K562 (cell line): ENCODE measurements around the gene MTCL3.

ENCODE experiments used
- ATAC-seq: fragments of 200-7000 bp; cut with Tn5 transposase; 3 replicates; pipeline ENCODE4 v1.9.1; 2020; ENCODE audit warnings: moderate library complexity
- BruUV-seq: library from RNA; stranded (reverse); fragments of 400-500 nt; replicated peaks from 2 replicates; lab custom pipeline; 2021; lab: Mats Ljungman, UMichigan
- CTCF ChIA-PET: fragments of 300-600 bp; formaldehyde crosslinking; extraction: SDS; loops from one replicate; lab custom pipeline; 2021; ENCODE audit warnings: low intra/inter-chr PET ratio; lab: Yijun Ruan, JAX
- POLR2A ChIA-PET: fragments of 300-600, 350-650 bp; sonication (Branson Sonifier 250); formaldehyde crosslinking; extraction: SDS; loops from one replicate; lab custom pipeline; 2021; ENCODE audit warnings: antibody characterized with exemption, inconsistent platforms; lab: Yijun Ruan, JAX
- DNase-seq, 4 experiments: peaks; one replicate each; pipeline versions ENCODE4 v3.0.0 to v3.0.0-alpha.2; 2011 to 2018; ENCODE audit warnings: low spot score in 3 of 4, mixed read lengths in 3 of 4; ENCODE audit errors: extremely low read depth in 1 of 4
- FAIRE-seq: peaks from 2 replicates; lab custom pipeline; 2011; peaks lifted over from hg19 to GRCh38; lab: Jason Lieb, UNC
- H2AFZ ChIP-seq: 2 replicates; pipeline ENCODE4 v1.6.0; 2011; ENCODE audit warnings: low read depth, low read length, control low read depth, inconsistent platforms
- H3K27ac ChIP-seq: fragments of 200-600 bp; 3 replicates; pipeline ENCODE4 v1.8.0; 2011; ENCODE audit warnings: low read depth, mild to moderate bottlenecking, control low read depth, inconsistent platforms, low read length, moderate library complexity, mixed read lengths; ENCODE audit errors: extremely low read depth
- H3K27me3 ChIP-seq, 2 experiments: fragments of 300-600 bp in 1 of 2; 2 replicates in 1 of 2; 3 replicates in 1 of 2; pipeline versions ENCODE4 v1.6.0 to v1.8.0; 2011; ENCODE audit warnings: inconsistent platforms in 2 of 2, low read length in 2 of 2, mild to moderate bottlenecking in 1 of 2, mixed read lengths in 1 of 2, moderate library complexity in 1 of 2; ENCODE audit not compliant: control insufficient read depth in 2 of 2, insufficient read depth in 2 of 2
- H3K36me3 ChIP-seq: fragments of 300-600 bp; 3 replicates; pipeline ENCODE4 v1.8.0; 2011; ENCODE audit warnings: mild to moderate bottlenecking, low read length, inconsistent platforms; ENCODE audit not compliant: control insufficient read depth, insufficient read depth
- H3K4me1 ChIP-seq, 2 experiments: fragments of 200-600 bp in 1 of 2; replicated peaks in 1 of 2; 2 replicates in 1 of 2; 3 replicates in 1 of 2; pipeline versions ENCODE4 v1.5.1 to v1.8.0; 2011; ENCODE audit warnings: inconsistent platforms in 2 of 2, low read length in 2 of 2, mild to moderate bottlenecking in 1 of 2, mixed read lengths in 1 of 2, moderate library complexity in 1 of 2; ENCODE audit not compliant: control insufficient read depth in 2 of 2, insufficient read depth in 2 of 2
- H3K4me2 ChIP-seq: 2 replicates; pipeline ENCODE4 v1.6.1; 2011; ENCODE audit warnings: low read length, control low read depth, inconsistent platforms, mixed read lengths; ENCODE audit not compliant: insufficient read depth
- H3K4me3 ChIP-seq: fragments of 200-600 bp; sonication (generic), shearing (Covaris generic); 2 replicates; pipeline ENCODE4 v1.5.1; 2016; ENCODE audit warnings: control low read depth, inconsistent platforms
- H3K79me2 ChIP-seq: fragments of 200-600 bp; 3 replicates; pipeline ENCODE4 v1.8.0; 2011; ENCODE audit warnings: low read length, inconsistent platforms; ENCODE audit not compliant: control insufficient read depth, insufficient read depth
- H3K9ac ChIP-seq, 2 experiments: 2 replicates each; pipeline versions ENCODE4 v1.6.0 to v1.6.1; 2011; ENCODE audit warnings: low read depth in 2 of 2, low read length in 2 of 2, control low read depth in 1 of 2, inconsistent platforms in 1 of 2, mild to moderate bottlenecking in 1 of 2, mixed read lengths in 1 of 2; ENCODE audit not compliant: insufficient read depth in 1 of 2
- H3K9me1 ChIP-seq: one replicate; pipeline ENCODE4 v1.6.0; 2011; ENCODE audit warnings: inconsistent platforms, mild to moderate bottlenecking, low read length, moderate library complexity; ENCODE audit not compliant: control insufficient read depth, insufficient read depth
- H3K9me3 ChIP-seq: replicated peaks from 2 replicates; pipeline ENCODE4 v1.5.1; 2011; ENCODE audit warnings: low read depth, low read length, inconsistent platforms; ENCODE audit not compliant: control insufficient read depth, insufficient read depth
- H4K20me1 ChIP-seq: replicated peaks from 2 replicates; pipeline ENCODE4 v1.6.1; 2011; ENCODE audit warnings: low read length, inconsistent platforms, mixed read lengths; ENCODE audit not compliant: control insufficient read depth, insufficient read depth
- ATF1 ChIP-seq, 2 experiments: fragments of 450-650 bp in 1 of 2; IDR thresholded peaks; 2 replicates each; pipeline ENCODE4 v1.6.1; 2016; ENCODE audit warnings: missing compliant biosample characterization in 1 of 2, missing genetic modification characterization in 1 of 2
- BMI1 ChIP-seq: fragments of 150-350 bp; IDR thresholded peaks from 2 replicates; pipeline ENCODE4 v1.6.1; 2014; ENCODE audit warnings: low read length
- GTF2F1 ChIP-seq: IDR thresholded peaks from 2 replicates; pipeline ENCODE4 v1.6.1; 2011; ENCODE audit warnings: low read depth, low read length, improper control_type of control experiment
- SUPT5H ChIP-seq: fragments of 450-650 bp; IDR thresholded peaks from 2 replicates; pipeline ENCODE4 v1.6.1; 2016
- ZBTB1 ChIP-seq: sonication (generic); formaldehyde crosslinking; IDR thresholded peaks from 2 replicates; pipeline ENCODE4 v1.8.1; 2023; ENCODE audit warnings: missing genetic modification reagents, low read depth, mild to moderate bottlenecking, borderline replicate concordance
- ZFP1 ChIP-seq: fragments of 450-650 bp; formaldehyde crosslinking; IDR thresholded peaks from 2 replicates; pipeline ENCODE4 v1.4.0; 2020; ENCODE audit warnings: mild to moderate bottlenecking, mixed read lengths
- WGBS: fragments of 100-300 bp; shearing (Covaris generic); methylation state at CpG from one replicate; pipeline ENCODE4 v1.1.6; 2016; ENCODE audit warnings: low coverage, mixed read lengths; ENCODE audit not compliant: insufficient coverage; ENCODE audit errors: missing lambda C conversion rate; 5-methylcytosine and 5-hydroxymethylcytosine counted together
- in situ Hi-C: fragments of 300-500 bp; cut with MboI; formaldehyde crosslinking; loops from 4 replicates; pipeline ENCODE4 v1.15.0; 2018; ENCODE audit warnings: inconsistent platforms, mixed read lengths
- intact Hi-C: fragments of 100-400 bp; cut with micrococcal nuclease; formaldehyde crosslinking; loops from 2 replicates; pipeline ENCODE4 v1.14.2; 2022

Gene MTCL3

GRCh38 chr6:127459231-127459641 is 59.9 kb downstream of the MTCL3 start, which contains the start of gene KIAA0408:
KIAA0408 (minus strand) TSS chr6:127459389; CDS start chr6:127453981, 5,408 bp downstream.
- no peak for TF ChIP-seq SUPT5H
- TF ChIP-seq ATF1 (CRISPR knock-in tag; IDR thresholded peaks at IDR 0.05): no peak
- TF ChIP-seq ATF1 (tag; IDR thresholded peaks at IDR 0.05): peak; percentile 57; the same call in 1 of the 2 replicates
- POLR2A ChIA-PET: no interaction called here
- FAIRE-seq (peak; percentile 51), DNase-seq (peak in 1 of 4 experiments; percentile 5), ATAC-seq (peak; percentile 46; the same call in 2 of the 3 replicates)
- no peaks in the 10 kb centered on the region for H3K36me3 ChIP-seq
- no peak within 1 kb of the TSS for H3K4me2 ChIP-seq
- no peaks in the 10 kb centered on the region for H3K9me1 ChIP-seq
- BruUV-seq: no TSS peak
- H3K9me3 ChIP-seq: no peaks in the 10 kb centered on the region
- H3K4me3 ChIP-seq: no peak within 1 kb of the TSS
- intact Hi-C loops (no loop called here), in situ Hi-C loops (no loop called here)
- H3K27me3 ChIP-seq: no peaks in the 10 kb centered on the region
- CTCF ChIA-PET: no interaction called here
- WGBS: 0% methylated on average over 4 of the region's 4 CpGs
- H3K4me1 ChIP-seq: no peaks in the 10 kb centered on the region
- no peaks in the 10 kb centered on the region for H4K20me1 ChIP-seq
- no peak within 1 kb of the TSS for H3K9ac ChIP-seq
- no peaks in the 10 kb centered on the region for H3K79me2 ChIP-seq
- H2AFZ ChIP-seq: no peak within 1 kb of the TSS
- no peak within 1 kb of the TSS for H3K27ac ChIP-seq

DNA sequence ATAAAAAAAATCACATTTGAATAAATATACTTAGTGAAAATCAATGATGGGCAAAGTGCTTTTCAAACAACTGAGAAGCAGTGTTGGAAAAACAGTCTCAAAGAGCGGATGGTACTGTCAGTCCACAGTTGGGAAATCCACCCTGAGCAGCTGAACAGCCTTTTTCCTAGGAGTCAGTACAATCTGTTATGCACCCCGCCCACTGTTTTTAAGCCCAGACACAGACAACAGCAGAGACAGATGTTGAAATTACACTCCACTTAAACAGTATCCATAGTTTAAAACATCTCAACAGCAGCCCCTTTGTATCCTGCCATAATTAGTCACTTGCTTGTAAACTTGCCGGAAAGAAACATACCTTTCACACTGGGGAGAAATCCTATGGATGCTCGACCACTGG is 60.3 kb downstream of the MTCL3 start:
- Histone ChIP-seq H4K20me1 (no peaks in the 10 kb centered on the region), H3K4me2 (no peak overlapping the region), H3K9me3 (no peaks in the 10 kb centered on the region), H3K4me3 (no peak overlapping the region), H3K36me3 (no peaks in the 10 kb centered on the region), H3K9me1 (no peaks in the 10 kb centered on the region), H2AFZ (no peak overlapping the region), H3K27me3 (no peaks in the 10 kb centered on the region), H3K4me1 (no peaks in the 10 kb centered on the region), H3K9ac (no peak overlapping the region), H3K79me2 (no peaks in the 10 kb centered on the region), H3K27ac (no peak overlapping the region)
- intact Hi-C loops: no loop called here
- CTCF ChIA-PET: no interaction called here
- FAIRE-seq (no peak), DNase-seq (no peak), ATAC-seq (no peak)
- TF ChIP-seq GTF2F1 (no peak), ZFP1 (CRISPR knock-in tag) (no peak), BMI1 (no peak), ZBTB1 (CRISPR knock-in tag) (no peak)
- no TSS peak for BruUV-seq
- 0% methylated on average over 4 of the region's 4 CpGs for WGBS
- POLR2A ChIA-PET: no interaction called here
- in situ Hi-C loops: no loop called here
